Activated CD4-positive, CD25-positive, alpha-beta regulatory T cell (primary cell): Measurements from ENCODE around the gene PDE6D.
A peak's percentile ranks its signal among the peaks of the same experiment; 100 is the strongest.
"Not testable (repeated sequence)": the region's sequence is repeated elsewhere in the genome, so short reads cannot be mapped to it uniquely, and the experiment has no call there.

Experiments
- DNase-seq, 4 experiments: peaks; one replicate each; lab custom pipeline; 2025; lab: John Stamatoyannopoulos, UW

The PDE6D gene

GRCh38 chr2:231718799-231719198 is 62.3 kb downstream of the PDE6D start:
- no peak for DNase-seq

- no peak for DNase-seq
Observed at GRCh38 chr2:231717281-231718171, 63.6 kb downstream of the PDE6D start.

- DNase-seq, result no peak
Observed at GRCh38 chr2:231716666-231717280, 64.3 kb downstream of the PDE6D start.

GRCh38 chr2:231715988-231716616 is 65.0 kb downstream of the PDE6D start:
- no peak for DNase-seq

- DNase-seq, result no peak
Observed at GRCh38 chr2:231715499-231715837, 65.6 kb downstream of the PDE6D start.

- peak; percentile 49 to 82 (median 70) for DNase-seq
Observed at GRCh38 chr2:231714639-231715498, 66.2 kb downstream of the PDE6D start.

GRCh38 chr2:231713730-231714638 is 67.1 kb downstream of the PDE6D start:
- peak; percentile 82 to 90 (median 85) for DNase-seq

- not testable (repeated sequence) for DNase-seq
Observed at GRCh38 chr2:231713406-231713729, 67.7 kb downstream of the PDE6D start.

GRCh38 chr2:231712451-231713021 is 68.5 kb downstream of the PDE6D start:
- peak in 1 of 4 experiments; percentile 11 for DNase-seq

- DNase-seq, result no peak
Observed at GRCh38 chr2:231711677-231712450, 69.2 kb downstream of the PDE6D start.

GRCh38 chr2:231710799-231711676 is 70.0 kb downstream of the PDE6D start:
- no peak for DNase-seq

- peak; percentile 78 to 82 (median 80) for DNase-seq
Observed at GRCh38 chr2:231709981-231710798, 70.9 kb downstream of the PDE6D start.

- DNase-seq, result peak in 2 of 4 experiments; percentile 43 to 45
Observed at GRCh38 chr2:231709636-231709980, 71.5 kb downstream of the PDE6D start.

- peak; percentile 36 to 42 (median 39) for DNase-seq
Observed at GRCh38 chr2:231708773-231709635, 72.1 kb downstream of the PDE6D start.

GRCh38 chr2:231707927-231708772 is 72.9 kb downstream of the PDE6D start, which contains the start of gene PTMA:
TSS of gene PTMA (plus strand) at chr2:231708525. CDS start at chr2:231708707, 182 bp downstream.
- peak; percentile 96 to 100 (median 99) for DNase-seq

- peak in 3 of 4 experiments; percentile 56 to 65 (median 63) for DNase-seq
Observed at GRCh38 chr2:231707625-231707926, 73.5 kb downstream of the PDE6D start.
